Cardiac muscle cell (in vitro differentiated cells and primary cell): ENCODE results near the gene HOXD4. TPM values are rescaled to one million over a fixed set of nuclear protein-coding genes. Genes with fewer than 3 reads are reported as not detected.

Experiments used
- DNase-seq, 2 donors: peaks; one replicate each; pipeline versions ENCODE4 v3.0.0 to v3.0.0-alpha.2; 2010 to 2017; ENCODE audit warnings: low read depth in 1 of 2, low spot score in 1 of 2
- H3K27ac ChIP-seq: fragments of 200-600 bp; sonication (generic); 2 replicates; pipeline ENCODE4 v1.5.1; 2016
- H3K27me3 ChIP-seq: fragments of 200-600 bp; sonication (generic); 2 replicates; pipeline ENCODE4 v1.6.0; 2016; ENCODE audit warnings: control low read depth
- H3K36me3 ChIP-seq: fragments of 200-600 bp; sonication (generic); 2 replicates; pipeline ENCODE4 v1.5.1; 2016; ENCODE audit warnings: control low read depth
- H3K4me1 ChIP-seq: fragments of 200-600 bp; sonication (generic); 2 replicates; pipeline ENCODE4 v1.8.1; 2017; ENCODE audit warnings: low read depth, mild to moderate bottlenecking, mixed run types
- H3K4me3 ChIP-seq: fragments of 200-600 bp; sonication (generic); 2 replicates; pipeline ENCODE4 v1.5.1; 2016; ENCODE audit warnings: mild to moderate bottlenecking
- H3K9me3 ChIP-seq: fragments of 200-600 bp; sonication (generic); 2 replicates; pipeline ENCODE4 v1.5.1; 2017; ENCODE audit warnings: low read depth, mild to moderate bottlenecking, control low read depth
- polyA plus RNA-seq: library from polyadenylated mRNA; unstranded; fragments of >200 nt; fragmentation: Nextera tagmentation; extraction: Ambion mirVana; gene quantifications from 2 replicates; pipeline ENCODE4 v1.2.1, GENCODE V29; 2016
- total RNA-seq: library from RNA; depleted of rRNA; stranded (reverse); fragments of >200 nt; gene quantifications from 2 replicates; pipeline ENCODE4 v1.2.3, GENCODE V29; 2016
- TF ChIP-seq, protein P1 (sequence below): IDR thresholded peaks from 2 replicates; pipeline ENCODE4 v1.5.1; 2012; ENCODE audit warnings: low read depth, mild to moderate bottlenecking, low read length

HOXD4 gene
- total and polyA plus RNA-seq, 2 experiments from 2014 or later, result not detected

DNA sequence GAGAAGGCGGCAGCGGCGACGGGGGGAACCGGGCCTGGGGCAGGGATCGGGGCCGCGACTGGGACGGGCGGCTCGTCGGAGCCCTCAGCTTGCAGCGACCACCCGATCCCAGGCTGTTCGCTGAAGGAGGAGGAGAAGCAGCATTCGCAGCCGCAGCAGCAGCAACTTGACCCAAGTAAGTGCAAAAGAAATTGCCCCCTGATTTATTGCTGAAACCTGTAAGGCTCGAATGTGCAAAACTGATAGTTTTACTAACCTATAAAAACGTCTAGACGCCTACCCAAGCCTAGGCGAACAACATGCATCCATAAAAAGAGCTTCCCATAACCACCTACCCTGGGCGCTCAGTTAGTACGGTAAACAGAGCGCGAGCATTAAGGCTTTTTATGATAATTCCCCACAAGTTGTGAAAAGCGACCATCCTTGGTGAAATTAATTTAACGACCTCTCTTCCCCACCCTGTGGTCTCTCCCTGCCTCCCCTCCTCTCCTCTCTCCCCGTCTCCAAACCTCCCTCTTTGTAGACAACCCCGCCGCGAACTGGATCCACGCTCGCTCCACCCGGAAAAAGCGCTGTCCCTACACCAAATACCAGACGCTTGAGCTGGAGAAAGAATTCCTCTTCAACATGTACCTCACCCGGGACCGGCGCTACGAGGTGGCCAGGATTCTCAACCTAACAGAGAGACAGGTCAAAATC, 27.8 kb upstream of the HOXD4 start:
- no peak overlapping the region for H3K27ac ChIP-seq
- DNase-seq, result no peak
- H3K36me3 ChIP-seq, result no peaks in the 10 kb centered on the region
- TF ChIP-seq, protein P1, sequence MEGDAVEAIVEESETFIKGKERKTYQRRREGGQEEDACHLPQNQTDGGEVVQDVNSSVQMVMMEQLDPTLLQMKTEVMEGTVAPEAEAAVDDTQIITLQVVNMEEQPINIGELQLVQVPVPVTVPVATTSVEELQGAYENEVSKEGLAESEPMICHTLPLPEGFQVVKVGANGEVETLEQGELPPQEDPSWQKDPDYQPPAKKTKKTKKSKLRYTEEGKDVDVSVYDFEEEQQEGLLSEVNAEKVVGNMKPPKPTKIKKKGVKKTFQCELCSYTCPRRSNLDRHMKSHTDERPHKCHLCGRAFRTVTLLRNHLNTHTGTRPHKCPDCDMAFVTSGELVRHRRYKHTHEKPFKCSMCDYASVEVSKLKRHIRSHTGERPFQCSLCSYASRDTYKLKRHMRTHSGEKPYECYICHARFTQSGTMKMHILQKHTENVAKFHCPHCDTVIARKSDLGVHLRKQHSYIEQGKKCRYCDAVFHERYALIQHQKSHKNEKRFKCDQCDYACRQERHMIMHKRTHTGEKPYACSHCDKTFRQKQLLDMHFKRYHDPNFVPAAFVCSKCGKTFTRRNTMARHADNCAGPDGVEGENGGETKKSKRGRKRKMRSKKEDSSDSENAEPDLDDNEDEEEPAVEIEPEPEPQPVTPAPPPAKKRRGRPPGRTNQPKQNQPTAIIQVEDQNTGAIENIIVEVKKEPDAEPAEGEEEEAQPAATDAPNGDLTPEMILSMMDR, result no peak
- peak overlapping the region; percentile 30 for H3K4me3 ChIP-seq
- H3K27me3 ChIP-seq, result peaks cover 100% of the 10 kb centered on the region
- no peaks in the 10 kb centered on the region for H3K4me1 ChIP-seq
- H3K9me3 ChIP-seq, result no peaks in the 10 kb centered on the region

DNA sequence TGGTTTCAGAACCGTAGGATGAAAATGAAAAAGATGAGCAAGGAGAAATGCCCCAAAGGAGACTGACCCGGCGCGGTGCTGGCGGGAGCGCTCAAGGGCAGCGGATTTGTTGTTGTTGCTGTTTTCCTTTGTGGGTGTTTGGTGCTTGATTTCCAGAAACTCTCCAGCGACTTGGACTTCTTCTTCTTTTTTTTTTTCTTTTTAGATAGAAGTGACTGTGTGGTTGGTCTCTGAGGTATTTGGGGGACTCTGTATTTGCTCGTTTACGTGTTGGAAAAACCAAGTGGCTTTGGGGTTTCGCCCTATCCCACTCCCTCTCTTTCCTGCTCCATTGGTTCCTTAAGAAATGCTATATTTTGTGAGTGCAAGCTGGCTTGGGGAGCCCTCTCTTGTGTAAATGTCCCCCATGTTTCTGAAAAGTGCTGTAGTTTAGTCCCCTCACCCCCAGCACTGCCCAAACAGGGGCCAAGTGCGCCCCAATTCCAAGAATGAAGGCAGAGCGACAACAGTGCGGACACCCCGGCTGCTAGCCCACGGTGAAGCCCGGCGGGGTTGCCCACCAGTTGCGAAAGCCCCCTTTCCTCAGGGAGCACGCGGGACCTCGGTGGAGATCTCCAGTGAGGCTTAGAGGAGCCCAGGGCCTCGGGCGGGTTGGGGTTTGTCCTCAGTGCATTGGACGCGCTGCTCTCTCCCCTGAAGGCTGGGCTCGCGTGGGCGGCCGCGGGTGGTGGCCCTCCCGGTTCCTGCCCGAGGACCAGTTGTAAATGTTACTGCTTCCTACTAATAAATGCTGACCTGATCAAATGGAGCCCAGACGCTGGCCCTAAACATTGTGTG, 27.0 kb upstream of the HOXD4 start:
- DNase-seq, result no peak
- no peak overlapping the region for H3K4me3 ChIP-seq
- TF ChIP-seq, protein P1, result no peak
- H3K36me3 ChIP-seq, result no peaks in the 10 kb centered on the region
- H3K9me3 ChIP-seq, result no peaks in the 10 kb centered on the region
- H3K27me3 ChIP-seq, result peaks cover 100% of the 10 kb centered on the region
- H3K27ac ChIP-seq, result no peak overlapping the region
- no peaks in the 10 kb centered on the region for H3K4me1 ChIP-seq

DNA sequence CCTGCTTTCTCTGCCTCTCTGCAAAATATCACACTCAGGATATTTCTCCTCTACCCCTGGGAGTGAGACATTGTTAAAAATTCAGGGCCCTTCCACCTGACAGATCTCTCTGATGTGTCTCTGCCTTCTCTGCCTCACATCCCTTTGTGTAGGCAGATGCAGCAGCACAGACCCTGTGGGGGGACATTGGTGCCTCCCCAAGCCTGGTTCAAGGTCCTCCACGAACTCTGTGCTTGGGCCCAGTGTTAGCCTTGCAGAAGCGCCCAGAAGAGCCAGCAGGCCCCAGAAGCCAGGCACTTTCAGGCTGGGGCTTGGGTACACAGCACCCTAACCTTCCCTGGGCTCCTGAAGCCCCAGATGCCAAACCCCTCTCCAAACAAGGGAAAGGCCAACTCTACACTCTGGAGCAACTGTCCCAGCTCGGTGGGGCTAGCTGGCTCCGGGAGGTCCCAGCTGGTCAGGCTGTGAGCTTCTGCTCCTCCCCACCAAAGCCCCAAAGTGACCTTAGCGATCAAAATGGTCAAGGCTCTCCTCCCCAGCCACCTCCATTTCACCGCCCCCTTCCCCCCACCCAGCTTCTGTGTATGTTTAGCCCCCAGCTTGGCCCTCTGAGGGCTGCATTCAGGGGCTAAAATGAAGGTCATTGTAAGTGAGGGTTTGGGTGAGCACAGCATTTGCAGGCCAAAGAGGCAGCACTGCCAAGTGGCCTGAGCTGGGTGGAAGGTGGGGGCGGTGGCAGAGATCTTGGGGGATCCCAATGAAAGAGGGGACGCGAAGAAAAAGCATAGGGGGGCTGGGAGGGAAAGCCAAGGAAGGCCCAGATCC, 26.2 kb upstream of the HOXD4 start:
- no peak overlapping the region for H3K27ac ChIP-seq
- no peaks in the 10 kb centered on the region for H3K36me3 ChIP-seq
- TF ChIP-seq, protein P1, result no peak
- no peaks in the 10 kb centered on the region for H3K4me1 ChIP-seq
- H3K4me3 ChIP-seq, result no peak overlapping the region
- DNase-seq, result no peak
- H3K9me3 ChIP-seq, result no peaks in the 10 kb centered on the region
- H3K27me3 ChIP-seq, result peaks cover 100% of the 10 kb centered on the region

DNA sequence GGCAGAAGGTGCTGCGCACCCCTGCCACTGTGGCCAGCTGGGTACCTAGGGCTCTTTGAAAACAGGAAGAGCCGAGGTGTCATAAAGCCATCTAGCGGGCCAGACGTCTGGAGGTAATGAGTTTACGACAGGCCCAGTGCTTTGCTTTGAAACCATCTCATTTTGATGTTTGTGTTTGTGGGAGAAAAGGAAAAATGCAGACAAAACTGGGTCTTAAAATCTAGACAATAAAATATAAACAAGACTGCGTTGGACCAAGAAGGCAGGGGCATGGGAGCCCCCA, 25.6 kb upstream of the HOXD4 start:
- H3K27me3 ChIP-seq, result peaks cover 100% of the 10 kb centered on the region
- H3K9me3 ChIP-seq, result no peaks in the 10 kb centered on the region
- H3K4me1 ChIP-seq, result no peaks in the 10 kb centered on the region
- H3K27ac ChIP-seq, result no peak overlapping the region
- DNase-seq, result no peak
- no peak overlapping the region for H3K4me3 ChIP-seq
- TF ChIP-seq, protein P1, result no peak
- H3K36me3 ChIP-seq, result no peaks in the 10 kb centered on the region

DNA sequence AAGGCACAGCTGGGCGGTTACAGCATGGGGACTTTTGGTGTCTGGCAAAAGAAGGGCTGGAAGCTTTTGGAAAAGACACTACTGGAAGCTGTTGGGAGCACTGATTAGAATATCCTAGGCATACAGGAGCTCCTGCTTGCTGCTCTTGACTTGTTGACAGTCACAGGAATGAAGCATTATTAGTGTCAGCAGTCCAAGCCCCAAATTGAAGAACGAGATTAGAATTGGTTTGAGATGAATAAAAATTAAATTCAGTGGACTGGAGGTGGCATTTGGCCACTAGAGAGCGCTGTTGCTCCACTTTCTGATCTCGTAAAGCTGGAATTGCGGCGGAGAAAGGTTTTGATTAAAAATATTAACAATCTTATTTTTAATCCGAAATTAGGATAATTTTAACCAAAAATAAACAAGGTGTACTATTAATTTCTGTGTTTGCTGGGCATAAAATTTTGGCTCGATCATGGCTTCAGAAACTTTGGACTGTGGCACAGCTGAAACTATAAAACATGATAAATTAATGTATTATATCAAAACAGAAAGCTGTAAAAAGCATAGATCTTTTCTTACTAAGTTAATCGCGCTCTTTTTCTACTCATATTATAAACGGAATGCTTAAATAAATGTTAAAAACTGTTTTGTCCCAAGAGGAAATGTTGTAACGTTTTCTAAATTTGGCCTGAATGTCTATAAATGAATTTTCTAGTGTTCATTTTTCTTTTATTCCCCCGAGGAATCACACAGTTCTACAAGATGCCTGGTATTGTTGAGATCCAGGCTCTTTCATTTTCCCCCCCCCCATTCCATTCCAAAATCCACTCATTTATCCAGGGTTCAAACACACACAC, 24.2 kb upstream of the HOXD4 start:
- Histone ChIP-seq H3K36me3 (no peaks in the 10 kb centered on the region), H3K4me3 (no peak overlapping the region), H3K4me1 (no peaks in the 10 kb centered on the region), H3K9me3 (no peaks in the 10 kb centered on the region), H3K27ac (no peak overlapping the region), H3K27me3 (peaks cover 100% of the 10 kb centered on the region)
- DNase-seq, result peak; percentile 72 to 82
- TF ChIP-seq, protein P1, result peak; percentile 70
